Ovary (tissue), 9 donors: Measurements from ENCODE around the gene FOXP3. TPM values are rescaled to one million over a fixed set of nuclear protein-coding genes. Genes with fewer than 3 reads are reported as not detected.

ENCODE experiments used
- DNase-seq, 5 donors: peaks; one replicate each; pipeline ENCODE4 v3.0.0-alpha.2; 2019 to 2020
- H3K27ac ChIP-seq, 2 donors: fragments of 200-600 bp; one replicate each; pipeline versions ENCODE4 v1.5.1 to v1.8.0; 2019 to 2022
- H3K27me3 ChIP-seq: fragments of 200-600 bp; one replicate; pipeline ENCODE4 v1.8.0; 2022
- H3K36me3 ChIP-seq: fragments of 200-600 bp; sonication (generic); one replicate; pipeline ENCODE4 v1.5.1; 2019
- H3K4me1 ChIP-seq: one replicate; pipeline ENCODE4 v1.8.1; 2013; ENCODE audit warnings: mild to moderate bottlenecking, moderate library complexity; ENCODE audit not compliant: insufficient read depth
- H3K4me3 ChIP-seq: fragments of 200-600 bp; sonication (generic); one replicate; pipeline ENCODE4 v1.5.1; 2017
- H3K9me3 ChIP-seq, 2 donors: fragments of 200-600 bp in 1 of 2; sonication (generic) in 1 of 2; one replicate each; pipeline versions ENCODE4 v1.5.1 to v1.8.1; 2013 to 2019; ENCODE audit warnings: mild to moderate bottlenecking in 1 of 2, moderate library complexity in 1 of 2
- EP300 ChIP-seq: sonication (generic); formaldehyde crosslinking; IDR thresholded peaks from one replicate; pipeline ENCODE4 v1.6.1; 2017; ENCODE audit warnings: antibody characterized with exemption
- POLR2A ChIP-seq: fragments of 450-650 bp; IDR thresholded peaks from one replicate; pipeline ENCODE4 v1.6.1; 2017; ENCODE audit warnings: antibody characterized with exemption, mild to moderate bottlenecking, moderate library complexity
- WGBS, 3 donors: extraction: QIAGEN DNeasy Blood & Tissue Kit in 1 of 3; methylation state at CpG; one replicate each; pipeline versions ENCODE4 v1.1.5 to v1.1.7; 2013 to 2017; 5-methylcytosine and 5-hydroxymethylcytosine counted together
- intact Hi-C, 4 donors: fragments of 100-400 bp; cut with DNase I; formaldehyde crosslinking; loops; one replicate each; pipeline versions ENCODE4 v1.11.0 to v1.15.1; 2022 to 2023
- polyA plus RNA-seq, 2 donors: library from polyadenylated mRNA; stranded (reverse); fragments of 200-250 nt in 1 of 2; fragments of 350-450 nt in 1 of 2; fragmentation: Illumina TruSeq in 1 of 2; extraction: RNeasy Lipid Tissue Mini Kit (QIAGEN cat#74804) in 1 of 2; gene quantifications; one replicate each; pipeline ENCODE4 v1.2.3, GENCODE V29; 2013 to 2014
- total RNA-seq, 7 donors: library from RNA; depleted of rRNA in 2 of 7; stranded (reverse); fragments of >200 nt in 2 of 7; fragmentation: NEBNext Ultra II Directional in 3 of 7; extraction: Animal tissue kit (Norgen Biotek cat#: 25700) in 3 of 7; gene quantifications; one replicate each; pipeline versions ENCODE4 v1.1.0 to v1.2.4, GENCODE V29; 2016 to 2023
- TF ChIP-seq, protein P1 (sequence below), 3 donors: fragments of 450-650 bp in 2 of 3; fragments of 200-600 bp in 1 of 3; IDR thresholded peaks; one replicate each; pipeline versions ENCODE4 v1.5.1 to v1.8.0; 2016 to 2022; ENCODE audit warnings: antibody characterized with exemption in 3 of 3, mild to moderate bottlenecking in 1 of 3
- donor health status: DM: no; HTN: no; CAD: no; lungs with moderate emphysema.
- donor health status: DM: no; HTN: no; CAD: no.
- donor health status: Bipolar disorder and iron deficiency.
- donor health status: DM: yes; HTN: yes; CAD: no.
- donor health status: DM: no; HTN: no; CAD: no.
- donor health status: DM: yes; HTN: yes; CAD: no.

Gene FOXP3
- total and polyA plus RNA-seq, 9 donors: 0.10 to 0.60 (median 0.27) TPM; not detected in 3

GRCh38 chrX:49251325-49251724 lies 13.2 kb downstream of the FOXP3 start:
- H3K9me3 ChIP-seq: no peaks in the 10 kb centered on the region
- H3K36me3 ChIP-seq: no peaks in the 10 kb centered on the region
- 81 to 84% (median 81%) methylated on average over 13 of the region's 13 CpGs for WGBS, 3 donors
- TF ChIP-seq, protein P1, sequence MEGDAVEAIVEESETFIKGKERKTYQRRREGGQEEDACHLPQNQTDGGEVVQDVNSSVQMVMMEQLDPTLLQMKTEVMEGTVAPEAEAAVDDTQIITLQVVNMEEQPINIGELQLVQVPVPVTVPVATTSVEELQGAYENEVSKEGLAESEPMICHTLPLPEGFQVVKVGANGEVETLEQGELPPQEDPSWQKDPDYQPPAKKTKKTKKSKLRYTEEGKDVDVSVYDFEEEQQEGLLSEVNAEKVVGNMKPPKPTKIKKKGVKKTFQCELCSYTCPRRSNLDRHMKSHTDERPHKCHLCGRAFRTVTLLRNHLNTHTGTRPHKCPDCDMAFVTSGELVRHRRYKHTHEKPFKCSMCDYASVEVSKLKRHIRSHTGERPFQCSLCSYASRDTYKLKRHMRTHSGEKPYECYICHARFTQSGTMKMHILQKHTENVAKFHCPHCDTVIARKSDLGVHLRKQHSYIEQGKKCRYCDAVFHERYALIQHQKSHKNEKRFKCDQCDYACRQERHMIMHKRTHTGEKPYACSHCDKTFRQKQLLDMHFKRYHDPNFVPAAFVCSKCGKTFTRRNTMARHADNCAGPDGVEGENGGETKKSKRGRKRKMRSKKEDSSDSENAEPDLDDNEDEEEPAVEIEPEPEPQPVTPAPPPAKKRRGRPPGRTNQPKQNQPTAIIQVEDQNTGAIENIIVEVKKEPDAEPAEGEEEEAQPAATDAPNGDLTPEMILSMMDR (IDR thresholded peaks at IDR 0.05): no peak
- TF ChIP-seq EP300: no peak
- no peak for TF ChIP-seq POLR2A
- H3K27ac ChIP-seq: no peak overlapping the region
- no peak overlapping the region for H3K4me3 ChIP-seq
- intact Hi-C loops: no loop called here
- H3K4me1 ChIP-seq: no peaks in the 10 kb centered on the region
- H3K27me3 ChIP-seq: no peaks in the 10 kb centered on the region
- no peak for DNase-seq

GRCh38 chrX:49250578-49250977 lies 13.9 kb downstream of the FOXP3 start:
- 79 to 87% (median 79%) methylated on average over 9 of the region's 9 CpGs for WGBS, 3 donors

GRCh38 chrX:49250066-49250465 lies 14.4 kb downstream of the FOXP3 start:
- Histone ChIP-seq H3K4me1 (no peaks in the 10 kb centered on the region), H3K36me3 (no peaks in the 10 kb centered on the region), H3K27ac (no peak overlapping the region), H3K27me3 (no peaks in the 10 kb centered on the region), H3K4me3 (no peak overlapping the region), H3K9me3 (no peaks in the 10 kb centered on the region)
- no peak for TF ChIP-seq POLR2A
- TF ChIP-seq EP300: no peak
- TF ChIP-seq, protein P1 (IDR thresholded peaks at IDR 0.05): no peak
- intact Hi-C loops: no loop called here
- WGBS, 3 donors: 87 to 93% (median 89%) methylated on average over 13 of the region's 13 CpGs
- DNase-seq: no peak

More at GRCh38 chrX:49250578-49250977, 13.9 kb downstream of the FOXP3 start:
- no peak for TF ChIP-seq POLR2A
- TF ChIP-seq EP300: no peak
- TF ChIP-seq, protein P1 (IDR thresholded peaks at IDR 0.05): no peak
- Histone ChIP-seq H3K4me1 (no peaks in the 10 kb centered on the region), H3K36me3 (no peaks in the 10 kb centered on the region), H3K9me3 (no peaks in the 10 kb centered on the region), H3K4me3 (no peak overlapping the region), H3K27ac (no peak overlapping the region), H3K27me3 (no peaks in the 10 kb centered on the region)
- intact Hi-C loops: no loop called here
- DNase-seq: no peak

- no peak for DNase-seq
- Histone ChIP-seq H3K36me3 (no peaks in the 10 kb centered on the region), H3K27ac (no peak overlapping the region), H3K9me3 (no peaks in the 10 kb centered on the region), H3K4me1 (no peaks in the 10 kb centered on the region), H3K27me3 (no peaks in the 10 kb centered on the region), H3K4me3 (no peak overlapping the region)
- TF ChIP-seq, protein P1 (IDR thresholded peaks at IDR 0.05): no peak
- no peak for TF ChIP-seq EP300
- TF ChIP-seq POLR2A: no peak
- WGBS, 3 donors: 79 to 90% (median 81%) methylated on average over 9 of the region's 9 CpGs
- intact Hi-C loops: no loop called here
Measured at GRCh38 chrX:49249616-49250015, 14.9 kb downstream of the FOXP3 start.

DNA sequence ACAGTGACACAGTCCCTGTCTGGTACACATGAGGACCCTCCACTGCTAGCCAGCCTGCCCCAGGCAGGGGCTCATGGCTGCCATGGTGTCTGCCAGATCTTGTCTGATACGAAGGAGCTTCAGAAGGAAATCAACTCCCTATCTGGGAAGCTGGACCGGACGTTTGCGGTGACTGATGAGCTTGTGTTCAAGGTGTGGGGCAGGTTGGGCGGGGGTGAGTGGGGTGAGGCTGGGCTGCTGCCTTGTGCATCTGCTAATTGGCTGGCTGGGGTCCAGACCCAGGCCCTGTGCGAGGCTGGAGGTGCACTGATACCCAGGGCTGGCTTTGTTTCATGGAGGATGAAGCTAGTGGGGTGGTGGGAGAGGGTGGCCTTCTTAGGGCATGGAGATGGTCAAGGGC lies 15.4 kb downstream of the FOXP3 start:
- 76 to 80% (median 79%) methylated on average over 6 of the region's 6 CpGs for WGBS, 3 donors
- Histone ChIP-seq H3K4me1 (no peaks in the 10 kb centered on the region), H3K4me3 (no peak overlapping the region), H3K27ac (no peak overlapping the region), H3K9me3 (no peaks in the 10 kb centered on the region), H3K36me3 (no peaks in the 10 kb centered on the region), H3K27me3 (no peaks in the 10 kb centered on the region)
- intact Hi-C loops: no loop called here
- TF ChIP-seq POLR2A (no peak), EP300 (no peak)
- TF ChIP-seq, protein P1 (IDR thresholded peaks at IDR 0.05): no peak
- no peak for DNase-seq
